KOPT-K1 (cell line): ENCODE data around the gene ZNF566.

ENCODE experiments used
- H3K27ac ChIP-seq: fragments of 200-600 bp; sonication (generic); 2 replicates; pipeline ENCODE4 v1.5.1; 2016; ENCODE audit warnings: antibody characterized with exemption, mild to moderate bottlenecking, low read depth, low read length; ENCODE audit not compliant: poor library complexity, severe bottlenecking
- H3K36me3 ChIP-seq: fragments of 200-600 bp; sonication (generic); 2 replicates; pipeline ENCODE4 v1.5.1; 2017; ENCODE audit warnings: antibody characterized with exemption, mild to moderate bottlenecking, low read length, moderate library complexity; ENCODE audit not compliant: insufficient read depth
- H3K9me3 ChIP-seq: fragments of 200-600 bp; sonication (generic); 2 replicates; pipeline ENCODE4 v1.5.1; 2017; ENCODE audit warnings: antibody characterized with exemption, low read length, mild to moderate bottlenecking; ENCODE audit not compliant: insufficient read depth, poor library complexity, severe bottlenecking

ZNF566 gene

GRCh38 chr19:36488846-36489117 is 579 bp downstream of the ZNF566 start:
- Histone ChIP-seq H3K9me3 (peaks cover 24% of the 10 kb centered on the region), H3K27ac (peak overlapping the region; percentile 85), H3K36me3 (peaks cover 11% of the 10 kb centered on the region)

- Histone ChIP-seq H3K27ac (peak overlapping the region; percentile 85), H3K36me3 (peaks cover 11% of the 10 kb centered on the region), H3K9me3 (peaks cover 26% of the 10 kb centered on the region)
Observed at GRCh38 chr19:36488118-36488845, 1.1 kb downstream of the ZNF566 start.

GRCh38 chr19:36483653-36484052 is 5.7 kb downstream of the ZNF566 start:
- Histone ChIP-seq H3K36me3 (peaks cover 27% of the 10 kb centered on the region), H3K27ac (no peak overlapping the region), H3K9me3 (peaks cover 40% of the 10 kb centered on the region)

GRCh38 chr19:36482876-36483275 is 6.5 kb downstream of the ZNF566 start:
- H3K36me3 ChIP-seq, result peaks cover 34% of the 10 kb centered on the region
- H3K27ac ChIP-seq, result no peak overlapping the region
- H3K9me3 ChIP-seq, result peaks cover 46% of the 10 kb centered on the region

- Histone ChIP-seq H3K27ac (no peak overlapping the region), H3K9me3 (peaks cover 64% of the 10 kb centered on the region), H3K36me3 (peaks cover 16% of the 10 kb centered on the region)
Observed at GRCh38 chr19:36460046-36460445, 29.3 kb downstream of the ZNF566 start.

- H3K27ac ChIP-seq, result no peak overlapping the region
- H3K9me3 ChIP-seq, result peaks cover 76% of the 10 kb centered on the region
- peaks cover 43% of the 10 kb centered on the region for H3K36me3 ChIP-seq
Observed at GRCh38 chr19:36456831-36457230, 32.5 kb downstream of the ZNF566 start.

- Histone ChIP-seq H3K36me3 (peaks cover 67% of the 10 kb centered on the region), H3K9me3 (peaks cover 100% of the 10 kb centered on the region), H3K27ac (no peak overlapping the region)
Observed at GRCh38 chr19:36449059-36449670, 40.2 kb downstream of the ZNF566 start.

- Histone ChIP-seq H3K9me3 (peaks cover 45% of the 10 kb centered on the region), H3K36me3 (no peaks in the 10 kb centered on the region), H3K27ac (no peak overlapping the region)
Observed at GRCh38 chr19:36441339-36441738, 48.0 kb downstream of the ZNF566 start.

- Histone ChIP-seq H3K9me3 (peaks cover 16% of the 10 kb centered on the region), H3K36me3 (no peaks in the 10 kb centered on the region), H3K27ac (no peak overlapping the region)
Observed at GRCh38 chr19:36436531-36436930, 52.8 kb downstream of the ZNF566 start.

- no peaks in the 10 kb centered on the region for H3K36me3 ChIP-seq
- H3K27ac ChIP-seq, result no peak overlapping the region
- H3K9me3 ChIP-seq, result peaks cover 33% of the 10 kb centered on the region
Observed at GRCh38 chr19:36423925-36424324, 65.4 kb downstream of the ZNF566 start.

GRCh38 chr19:36421749-36422481 is 67.4 kb downstream of the ZNF566 start:
- H3K27ac ChIP-seq, result no peak overlapping the region
- peaks cover 24% of the 10 kb centered on the region for H3K9me3 ChIP-seq
- H3K36me3 ChIP-seq, result no peaks in the 10 kb centered on the region; the same call in 1 of the 2 replicates

- H3K9me3 ChIP-seq, result peaks cover 29% of the 10 kb centered on the region
- peaks cover 3% of the 10 kb centered on the region for H3K36me3 ChIP-seq
- no peak overlapping the region for H3K27ac ChIP-seq
Observed at GRCh38 chr19:36420961-36421748, 68.2 kb downstream of the ZNF566 start.

- H3K27ac ChIP-seq, result peak within 1 kb of the TSS; percentile 83
- peaks cover 32% of the 10 kb centered on the region for H3K9me3 ChIP-seq
- H3K36me3 ChIP-seq, result peaks cover 29% of the 10 kb centered on the region
Observed at GRCh38 chr19:36418287-36419001, 70.9 kb downstream of the ZNF566 start, which contains the start of gene ZFP82. ZFP82 (minus strand) TSS chr19:36418644; CDS start chr19:36409789, 8,855 bp downstream.

- Histone ChIP-seq H3K36me3 (peaks cover 36% of the 10 kb centered on the region), H3K9me3 (peaks cover 38% of the 10 kb centered on the region), H3K27ac (peak overlapping the region; percentile 83)
Observed at GRCh38 chr19:36417752-36418286, 71.5 kb downstream of the ZNF566 start.
